ENCODE data around the gene GAREM1. TPM values are rescaled to one million over a fixed set of nuclear protein-coding genes. Genes with fewer than 3 reads are reported as not detected.
"Not testable (repeated sequence)": the region's sequence is repeated elsewhere in the genome, so short reads cannot be mapped to it uniquely, and the experiment has no call there.

Gene GAREM1
- total and polyA plus RNA-seq, 3 donors from 2014 or later, result 10.7 to 16.2 (median 15.2) TPM

DNA sequence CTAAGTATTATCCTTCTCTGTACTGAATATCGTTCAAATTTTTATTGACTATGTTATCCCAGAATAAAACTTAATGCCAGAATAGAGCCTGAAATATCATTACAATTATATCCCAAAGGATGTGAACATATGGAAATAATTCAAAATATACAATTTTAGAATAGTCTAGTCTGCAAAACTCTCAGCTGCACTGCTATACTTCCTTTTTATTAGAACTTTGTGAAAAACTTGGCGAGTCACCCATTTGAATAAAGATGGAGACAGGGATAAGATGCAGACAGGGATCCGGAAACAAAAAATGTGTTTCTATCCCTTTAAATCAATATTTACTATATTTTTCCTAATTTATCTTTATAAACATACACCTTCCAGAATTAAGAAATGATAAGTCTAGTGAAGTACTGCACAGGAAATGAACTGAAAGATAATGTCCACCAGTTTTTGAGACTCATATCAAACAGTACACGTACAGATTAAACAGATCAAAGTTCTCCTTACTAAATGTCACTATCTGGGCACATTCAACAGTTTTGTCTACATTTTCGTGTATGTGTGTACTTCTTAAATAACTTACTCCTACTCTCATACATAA lies 173.0 kb downstream of the GAREM1 start:
- no peak for TF ChIP-seq POLR2A (IDR thresholded peaks at IDR 0.05)
- TF ChIP-seq, protein P1, sequence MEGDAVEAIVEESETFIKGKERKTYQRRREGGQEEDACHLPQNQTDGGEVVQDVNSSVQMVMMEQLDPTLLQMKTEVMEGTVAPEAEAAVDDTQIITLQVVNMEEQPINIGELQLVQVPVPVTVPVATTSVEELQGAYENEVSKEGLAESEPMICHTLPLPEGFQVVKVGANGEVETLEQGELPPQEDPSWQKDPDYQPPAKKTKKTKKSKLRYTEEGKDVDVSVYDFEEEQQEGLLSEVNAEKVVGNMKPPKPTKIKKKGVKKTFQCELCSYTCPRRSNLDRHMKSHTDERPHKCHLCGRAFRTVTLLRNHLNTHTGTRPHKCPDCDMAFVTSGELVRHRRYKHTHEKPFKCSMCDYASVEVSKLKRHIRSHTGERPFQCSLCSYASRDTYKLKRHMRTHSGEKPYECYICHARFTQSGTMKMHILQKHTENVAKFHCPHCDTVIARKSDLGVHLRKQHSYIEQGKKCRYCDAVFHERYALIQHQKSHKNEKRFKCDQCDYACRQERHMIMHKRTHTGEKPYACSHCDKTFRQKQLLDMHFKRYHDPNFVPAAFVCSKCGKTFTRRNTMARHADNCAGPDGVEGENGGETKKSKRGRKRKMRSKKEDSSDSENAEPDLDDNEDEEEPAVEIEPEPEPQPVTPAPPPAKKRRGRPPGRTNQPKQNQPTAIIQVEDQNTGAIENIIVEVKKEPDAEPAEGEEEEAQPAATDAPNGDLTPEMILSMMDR (IDR thresholded peaks at IDR 0.05), result no peak
- Histone ChIP-seq H3K4me1 (no peaks in the 10 kb centered on the region), H3K9me3 (no peaks in the 10 kb centered on the region), H3K4me3 (no peak overlapping the region), H3K36me3 (ENCODE audit: low read depth, missing control alignments) (no peaks in the 10 kb centered on the region), H3K27ac (no peak overlapping the region), H3K27me3 (no peaks in the 10 kb centered on the region)
- WGBS, 2 donors, result 70 to 73% methylated on average over 5 of the region's 5 CpGs
- intact Hi-C loops (cut with DNase I; ENCODE audit: low total_unique reads), result no loop called here
- no peak for DNase-seq

DNA sequence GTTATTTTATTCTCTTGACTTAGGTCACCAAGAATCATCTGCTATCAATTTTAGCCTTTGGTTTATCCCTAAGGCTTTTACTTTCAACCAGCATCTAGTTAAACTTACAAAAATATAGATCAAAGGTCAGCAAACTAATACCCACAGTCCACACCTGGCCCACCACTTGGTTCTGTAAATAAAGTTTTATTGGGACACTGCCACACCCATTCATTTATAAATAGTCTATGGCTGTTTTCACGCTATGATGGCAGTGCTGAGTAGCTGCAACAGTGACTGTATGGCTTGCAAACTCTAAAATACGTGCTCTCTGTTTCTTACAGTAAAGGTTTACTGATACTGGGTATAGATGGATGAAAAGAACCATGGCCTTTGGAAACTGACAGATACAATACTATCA lies 173.8 kb downstream of the GAREM1 start:
- 94 to 97% methylated on average over 2 of the region's 2 CpGs for WGBS, 2 donors
- Histone ChIP-seq H3K9me3 (no peaks in the 10 kb centered on the region), H3K27ac (no peak overlapping the region), H3K4me1 (no peaks in the 10 kb centered on the region), H3K36me3 (ENCODE audit: low read depth, missing control alignments) (no peaks in the 10 kb centered on the region), H3K27me3 (no peaks in the 10 kb centered on the region), H3K4me3 (no peak overlapping the region)
- intact Hi-C loops (cut with DNase I; ENCODE audit: low total_unique reads), result no loop called here
- no peak for DNase-seq
- TF ChIP-seq, protein P1 (IDR thresholded peaks at IDR 0.05), result no peak
- no peak for TF ChIP-seq POLR2A (IDR thresholded peaks at IDR 0.05)

DNA sequence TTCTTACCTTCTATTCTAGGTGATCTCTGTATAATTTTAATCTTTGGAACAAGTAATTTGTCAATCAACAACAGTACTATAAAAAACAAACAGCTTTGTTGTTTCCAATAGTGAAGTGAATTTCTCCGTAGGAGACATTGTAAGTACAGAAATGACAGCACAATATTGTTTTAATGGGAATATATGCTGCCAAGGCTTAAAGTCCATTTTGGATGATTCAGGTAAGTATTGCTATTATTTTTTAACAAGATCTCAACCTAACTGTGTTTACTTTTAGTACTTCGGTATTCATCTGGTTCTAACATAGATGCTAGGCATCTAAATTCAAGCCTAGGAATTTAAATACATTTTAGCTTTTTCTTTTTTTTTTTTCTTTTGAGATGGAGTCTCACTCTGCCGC lies 175.1 kb downstream of the GAREM1 start:
- TF ChIP-seq POLR2A (IDR thresholded peaks at IDR 0.05), result no peak
- H3K27ac ChIP-seq, result no peak overlapping the region
- no peaks in the 10 kb centered on the region for H3K36me3 ChIP-seq (ENCODE audit: low read depth, missing control alignments)
- intact Hi-C loops (cut with DNase I; ENCODE audit: low total_unique reads), result no loop called here
- DNase-seq, result no peak
- no peaks in the 10 kb centered on the region for H3K9me3 ChIP-seq
- WGBS, 2 donors, result 94 to 96% methylated on average over 3 of the region's 3 CpGs
- H3K27me3 ChIP-seq, result no peaks in the 10 kb centered on the region
- no peak overlapping the region for H3K4me3 ChIP-seq
- no peaks in the 10 kb centered on the region for H3K4me1 ChIP-seq

DNA sequence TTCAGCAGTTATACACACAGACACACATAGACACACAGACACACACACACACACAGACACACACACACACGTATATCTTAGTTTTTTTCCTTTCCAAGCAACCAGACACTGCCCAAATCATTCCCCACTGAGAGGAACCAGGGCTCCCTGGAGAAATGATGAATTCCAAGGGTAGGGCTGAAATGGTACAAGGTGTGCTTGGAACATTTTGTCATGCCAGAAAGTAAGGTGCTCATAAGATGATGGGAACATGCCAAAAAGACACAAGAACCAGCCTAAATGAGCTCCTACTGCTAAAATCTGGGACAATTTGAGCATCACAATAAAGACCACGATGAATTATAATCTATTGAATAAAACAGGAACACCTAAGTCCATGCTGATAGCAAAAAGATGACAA lies 177.6 kb downstream of the GAREM1 start:
- Histone ChIP-seq H3K27ac (no peak overlapping the region), H3K4me1 (no peaks in the 10 kb centered on the region), H3K4me3 (no peak overlapping the region), H3K36me3 (ENCODE audit: low read depth, missing control alignments) (no peaks in the 10 kb centered on the region), H3K9me3 (no peaks in the 10 kb centered on the region), H3K27me3 (no peaks in the 10 kb centered on the region)
- intact Hi-C loops (cut with DNase I; ENCODE audit: low total_unique reads), result no loop called here
- no peak for DNase-seq
- TF ChIP-seq, protein P1 (IDR thresholded peaks at IDR 0.05), result no peak
- TF ChIP-seq POLR2A (IDR thresholded peaks at IDR 0.05), result no peak
- WGBS, 2 donors, result 65 to 71% methylated on average over 2 of the region's 2 CpGs

DNA sequence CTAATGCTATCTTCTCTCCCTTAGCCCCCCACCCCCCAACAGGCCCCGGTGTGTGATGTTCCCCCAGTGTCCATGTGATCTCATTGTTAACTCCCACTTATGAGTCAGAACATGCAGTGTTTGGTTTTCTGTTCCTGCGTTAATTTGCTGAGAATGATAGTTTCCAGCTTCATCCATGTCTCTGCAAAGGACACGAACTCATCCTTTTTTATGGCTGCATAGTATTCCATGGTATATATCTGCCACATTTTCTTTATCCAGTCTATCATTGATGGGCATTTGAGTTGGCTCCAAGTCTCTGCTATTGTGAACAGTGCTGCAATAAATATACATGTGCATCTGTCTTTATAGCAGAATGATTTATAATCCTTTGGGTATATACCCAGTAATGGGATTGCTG lies 179.1 kb downstream of the GAREM1 start:
- H3K36me3 ChIP-seq (ENCODE audit: low read depth, missing control alignments); H3K27me3 ChIP-seq; H3K4me3 ChIP-seq; DNase-seq; H3K4me1 ChIP-seq; H3K27ac ChIP-seq; H3K9me3 ChIP-seq; intact Hi-C loops (cut with DNase I; ENCODE audit: low total_unique reads): not testable (repeated sequence)
- 91 to 92% methylated on average over 3 of the region's 3 CpGs for WGBS, 2 donors

DNA sequence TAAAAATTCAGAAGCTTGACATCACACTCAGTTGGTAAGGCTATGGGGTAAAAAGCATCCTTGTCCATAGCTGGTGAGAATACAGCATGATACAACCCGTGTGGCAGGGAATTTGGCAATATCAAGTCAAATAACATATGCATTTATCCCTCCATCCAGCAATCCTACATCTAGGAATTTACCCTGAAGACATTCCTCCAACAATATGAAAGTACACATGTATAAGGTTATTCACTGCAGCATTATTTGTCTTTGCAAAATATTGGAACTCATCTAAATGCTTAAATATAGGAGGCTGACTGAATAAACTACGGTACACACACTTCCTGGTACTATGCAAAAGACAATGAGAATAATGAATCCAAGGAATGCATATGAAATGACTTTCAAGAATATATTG lies 179.9 kb downstream of the GAREM1 start:
- Histone ChIP-seq H3K27ac (no peak overlapping the region), H3K27me3 (no peaks in the 10 kb centered on the region)
- WGBS, 2 donors, result 93 to 97% methylated on average over 2 of the region's 2 CpGs

More for the DNA sequence above, 179.9 kb downstream of the GAREM1 start:
- Histone ChIP-seq H3K4me1 (no peaks in the 10 kb centered on the region), H3K36me3 (ENCODE audit: low read depth, missing control alignments) (no peaks in the 10 kb centered on the region), H3K9me3 (no peaks in the 10 kb centered on the region), H3K4me3 (no peak overlapping the region)
- intact Hi-C loops (cut with DNase I; ENCODE audit: low total_unique reads), result no loop called here
- no peak for DNase-seq
- TF ChIP-seq, protein P1 (IDR thresholded peaks at IDR 0.05), result no peak
- no peak for TF ChIP-seq POLR2A (IDR thresholded peaks at IDR 0.05)
